BLaER1 treated with 17β-estradiol and CSF1 and Interleukin-3, amounts not matched to agents 10 nM and 100 nM (cell line): ENCODE measurements around the gene C2.
"Not testable (repeated sequence)": the region's sequence is repeated elsewhere in the genome, so short reads cannot be mapped to it uniquely, and the experiment has no call there.

Experiments used
- H3K27ac ChIP-seq, 11 experiments: shearing (Covaris generic); formaldehyde crosslinking; 2 replicates each; pipeline ENCODE4 v1.8.1; 2022
- H3K27me3 ChIP-seq, 11 experiments: shearing (Covaris generic); formaldehyde crosslinking; 2 replicates each; pipeline ENCODE4 v1.8.1; 2022
- H3K36me3 ChIP-seq, 11 experiments: shearing (Covaris generic); formaldehyde crosslinking; 2 replicates each; pipeline ENCODE4 v1.8.1; 2022
- H3K4me1 ChIP-seq, 10 experiments: shearing (Covaris generic); formaldehyde crosslinking; 2 replicates each; pipeline ENCODE4 v1.8.1; 2022
- H3K4me2 ChIP-seq, 11 experiments: shearing (Covaris generic); formaldehyde crosslinking; 2 replicates each; pipeline ENCODE4 v1.8.1; 2022
- H3K4me3 ChIP-seq, 10 experiments: shearing (Covaris generic); formaldehyde crosslinking; 2 replicates each; pipeline ENCODE4 v1.8.1; 2022
- H3K9ac ChIP-seq, 11 experiments: shearing (Covaris generic); formaldehyde crosslinking; 2 replicates each; pipeline ENCODE4 v1.8.1; 2022
- H3K9me3 ChIP-seq, 11 experiments: shearing (Covaris generic); formaldehyde crosslinking; replicated peaks in 1 of 11; 2 replicates each; pipeline ENCODE4 v1.8.1; 2022
- H4K20me1 ChIP-seq, 11 experiments: shearing (Covaris generic); formaldehyde crosslinking; 2 replicates each; pipeline ENCODE4 v1.8.1; 2022
- Cebpa-rat ChIP-seq, 11 experiments: shearing (Covaris generic); IDR thresholded peaks; 2 replicates each; pipeline ENCODE4 v1.8.1; 2022

C2 gene

DNA sequence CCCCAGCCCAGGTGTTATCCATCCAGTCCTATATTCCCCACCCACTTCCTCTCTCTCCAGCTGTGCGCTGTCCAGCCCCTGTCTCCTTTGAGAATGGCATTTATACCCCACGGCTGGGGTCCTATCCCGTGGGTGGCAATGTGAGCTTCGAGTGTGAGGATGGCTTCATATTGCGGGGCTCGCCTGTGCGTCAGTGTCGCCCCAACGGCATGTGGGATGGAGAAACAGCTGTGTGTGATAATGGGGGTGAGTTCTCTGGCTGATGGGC, 1.1 kb downstream of the C2 start:
- no peak for TF ChIP-seq Cebpa-rat (IDR thresholded peaks at IDR 0.05)
- H3K9ac ChIP-seq: no peak overlapping the region
- H3K27ac ChIP-seq: no peak overlapping the region
- peaks cover 0 to 21% (median 3%) of the 10 kb centered on the region in 10 experiments; a peak in 9 of 20 replicates for H3K4me1 ChIP-seq
- no peak overlapping the region for H3K4me2 ChIP-seq
- no peaks in the 10 kb centered on the region for H4K20me1 ChIP-seq
- peaks cover 0 to 5% (median 0%) of the 10 kb centered on the region in 11 experiments; a peak in 3 of 22 replicates for H3K9me3 ChIP-seq
- H3K27me3 ChIP-seq: no peaks in the 10 kb centered on the region
- no peak overlapping the region for H3K4me3 ChIP-seq
- no peaks in the 10 kb centered on the region for H3K36me3 ChIP-seq

DNA sequence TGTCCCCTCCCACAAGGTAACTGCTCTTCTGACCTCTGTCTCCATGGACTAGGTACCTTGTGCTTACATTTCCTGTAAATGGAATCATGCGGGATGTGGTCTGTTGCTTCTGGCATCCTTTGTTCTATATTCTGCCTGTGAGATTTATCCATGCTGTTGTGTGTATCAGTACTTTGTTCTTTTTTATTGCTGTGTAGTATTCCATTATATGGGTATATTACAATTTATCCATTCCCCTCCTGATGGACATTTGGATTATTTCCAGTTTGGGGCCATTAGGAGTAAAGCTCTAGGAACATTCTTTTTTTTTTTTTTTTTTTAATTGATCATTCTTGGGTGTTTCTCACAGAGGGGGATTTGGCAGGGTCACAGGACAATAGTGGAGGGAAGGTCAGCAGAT, 3.4 kb downstream of the C2 start:
- Histone ChIP-seq H3K4me2 (no peak overlapping the region), H3K4me1 (peaks cover 0 to 23% (median 8%) of the 10 kb centered on the region in 10 experiments; a peak in 11 of 20 replicates), H3K27ac (no peak overlapping the region), H4K20me1 (no peaks in the 10 kb centered on the region), H3K4me3 (no peak overlapping the region), H3K36me3 (no peaks in the 10 kb centered on the region), H3K27me3 (no peaks in the 10 kb centered on the region), H3K9me3 (peaks cover 0 to 4% (median 0%) of the 10 kb centered on the region in 11 experiments; a peak in 3 of 22 replicates), H3K9ac (no peak overlapping the region)
- TF ChIP-seq Cebpa-rat (IDR thresholded peaks at IDR 0.05): no peak

DNA sequence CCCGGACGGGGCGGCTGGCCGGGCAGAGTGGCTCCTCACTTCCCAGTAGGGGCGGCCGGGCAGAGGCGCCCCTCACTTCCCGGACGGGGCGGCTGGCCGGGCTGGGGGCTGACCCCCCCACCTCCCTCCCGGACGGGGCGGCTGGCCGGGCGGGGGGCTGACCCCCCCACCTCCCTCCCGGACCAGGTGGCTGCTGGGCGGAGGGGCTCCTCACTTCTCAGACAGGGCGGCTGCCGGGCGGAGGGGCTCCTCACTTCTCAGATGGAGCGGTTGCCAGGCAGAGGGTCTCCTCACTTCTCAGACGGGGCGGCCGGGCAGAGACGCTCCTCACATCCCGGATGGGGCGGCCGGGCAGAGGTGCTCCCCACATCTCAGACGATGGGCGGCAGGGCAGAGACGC, 4.6 kb downstream of the C2 start:
- H3K36me3 ChIP-seq, H3K27ac ChIP-seq, H3K27me3 ChIP-seq, H3K4me3 ChIP-seq, H4K20me1 ChIP-seq, H3K9me3 ChIP-seq, H3K9ac ChIP-seq, H3K4me2 ChIP-seq: not testable (repeated sequence)
- peaks cover 0 to 23% (median 10%) of the 10 kb centered on the region in 10 experiments; a peak in 11 of 20 replicates for H3K4me1 ChIP-seq

DNA sequence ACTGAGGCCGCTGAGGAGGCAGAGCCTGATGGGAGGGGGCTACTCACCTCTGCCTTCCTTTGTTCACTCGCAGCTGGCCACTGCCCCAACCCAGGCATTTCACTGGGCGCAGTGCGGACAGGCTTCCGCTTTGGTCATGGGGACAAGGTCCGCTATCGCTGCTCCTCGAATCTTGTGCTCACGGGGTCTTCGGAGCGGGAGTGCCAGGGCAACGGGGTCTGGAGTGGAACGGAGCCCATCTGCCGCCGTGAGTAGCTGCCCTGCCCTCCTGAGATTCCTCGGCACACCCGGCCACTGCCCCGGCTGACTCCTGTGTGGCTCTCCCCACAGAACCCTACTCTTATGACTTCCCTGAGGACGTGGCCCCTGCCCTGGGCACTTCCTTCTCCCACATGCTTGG, 6.0 kb downstream of the C2 start:
- Histone ChIP-seq H3K9ac (no peak overlapping the region), H3K27me3 (no peaks in the 10 kb centered on the region), H3K4me3 (no peak overlapping the region), H4K20me1 (no peaks in the 10 kb centered on the region), H3K36me3 (no peaks in the 10 kb centered on the region), H3K27ac (no peak overlapping the region), H3K9me3 (no peaks in the 10 kb centered on the region), H3K4me1 (peaks cover 0 to 22% (median 10%) of the 10 kb centered on the region in 10 experiments; a peak in 9 of 20 replicates), H3K4me2 (no peak overlapping the region)
- no peak for TF ChIP-seq Cebpa-rat (IDR thresholded peaks at IDR 0.05)

DNA sequence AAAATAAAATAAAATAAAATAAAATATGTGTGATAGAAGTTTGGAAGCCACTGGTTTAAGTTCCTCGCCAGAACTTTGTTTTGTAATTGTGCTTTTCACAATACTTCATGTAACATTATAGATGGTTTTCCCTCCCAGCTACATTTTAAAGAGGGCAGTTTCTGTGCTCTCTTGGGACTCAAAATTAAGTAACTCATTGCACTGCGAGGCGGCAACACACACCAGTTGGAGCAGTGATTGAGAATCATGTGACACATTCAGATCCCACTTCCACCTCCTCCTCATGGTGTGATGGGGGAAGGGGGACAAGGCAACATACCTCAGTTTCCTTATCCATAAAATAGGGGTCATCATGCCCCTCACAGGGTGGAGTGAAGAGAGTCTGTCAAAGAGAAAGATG, 7.5 kb downstream of the C2 start:
- Histone ChIP-seq H3K4me1 (peaks cover 7 to 22% (median 10%) of the 10 kb centered on the region in 10 experiments; a peak in 17 of 20 replicates), H3K36me3 (no peaks in the 10 kb centered on the region), H3K4me2 (peak overlapping the region in 5 of 11 experiments; percentile 13 to 32 (median 20); a peak in 2 of 22 replicates), H3K27me3 (no peaks in the 10 kb centered on the region), H4K20me1 (no peaks in the 10 kb centered on the region), H3K9ac (no peak overlapping the region), H3K9me3 (no peaks in the 10 kb centered on the region), H3K27ac (no peak overlapping the region), H3K4me3 (no peak overlapping the region)
- TF ChIP-seq Cebpa-rat (IDR thresholded peaks at IDR 0.05): no peak

DNA sequence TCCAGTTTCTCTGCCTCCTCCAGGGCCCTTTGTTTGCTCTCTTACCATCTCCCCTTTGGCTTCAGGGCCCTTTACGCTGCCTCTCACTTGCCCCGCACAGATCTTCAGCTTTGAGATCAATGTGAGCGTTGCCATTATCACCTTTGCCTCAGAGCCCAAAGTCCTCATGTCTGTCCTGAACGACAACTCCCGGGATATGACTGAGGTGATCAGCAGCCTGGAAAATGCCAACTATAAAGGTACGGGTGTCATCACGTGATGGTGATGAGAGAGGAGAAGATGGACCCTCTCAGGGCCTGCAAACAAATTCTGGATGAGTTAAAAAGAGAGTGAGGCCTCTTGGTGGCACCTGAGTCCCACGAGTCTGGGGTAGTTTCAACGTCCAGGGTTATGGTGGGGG, 8.3 kb downstream of the C2 start:
- no peak overlapping the region for H3K9ac ChIP-seq
- H3K27me3 ChIP-seq: no peaks in the 10 kb centered on the region
- H3K4me3 ChIP-seq: no peak overlapping the region
- TF ChIP-seq Cebpa-rat (IDR thresholded peaks at IDR 0.05): no peak
- H4K20me1 ChIP-seq: no peaks in the 10 kb centered on the region
- H3K4me2 ChIP-seq: peak overlapping the region in 1 of 11 experiments; percentile 32; a peak in 2 of 22 replicates
- peaks cover 7 to 26% (median 17%) of the 10 kb centered on the region in 10 experiments; a peak in 17 of 20 replicates for H3K4me1 ChIP-seq
- H3K36me3 ChIP-seq: no peaks in the 10 kb centered on the region
- H3K9me3 ChIP-seq: no peaks in the 10 kb centered on the region
- H3K27ac ChIP-seq: no peak overlapping the region

DNA sequence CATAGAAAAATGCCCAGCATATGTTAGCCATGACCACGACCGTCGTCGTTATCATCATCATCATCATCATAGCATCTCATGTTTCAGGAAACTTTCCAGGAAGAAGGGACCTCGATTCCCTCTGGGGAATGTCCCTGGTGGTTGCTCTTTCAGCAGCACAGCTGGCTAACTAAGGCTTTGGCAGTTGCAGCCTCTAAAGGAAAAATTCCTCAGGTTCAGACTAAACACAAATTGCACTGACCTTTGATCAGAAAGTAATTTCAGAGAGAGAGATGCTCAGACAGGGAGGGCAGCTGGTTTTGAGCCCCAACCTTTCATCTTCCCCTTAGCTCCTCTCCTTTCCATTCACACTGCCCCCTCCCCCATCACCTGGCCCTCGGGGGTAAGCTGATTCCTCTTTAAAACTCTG, 12.7 kb downstream of the C2 start:
- Histone ChIP-seq H3K4me1 (peaks cover 4 to 32% (median 22%) of the 10 kb centered on the region in 10 experiments), H4K20me1 (no peaks in the 10 kb centered on the region), H3K27me3 (no peaks in the 10 kb centered on the region), H3K27ac (no peak overlapping the region; a peak in 1 of 22 replicates), H3K4me2 (peak overlapping the region in 8 of 11 experiments; percentile 31 to 76 (median 61); a peak in 16 of 22 replicates), H3K9ac (peak overlapping the region in 3 of 11 experiments; percentile 1 to 29 (median 2); a peak in 5 of 22 replicates), H3K4me3 (no peak overlapping the region), H3K36me3 (no peaks in the 10 kb centered on the region), H3K9me3 (no peaks in the 10 kb centered on the region)
- TF ChIP-seq Cebpa-rat (IDR thresholded peaks at IDR 0.05): no peak

DNA sequence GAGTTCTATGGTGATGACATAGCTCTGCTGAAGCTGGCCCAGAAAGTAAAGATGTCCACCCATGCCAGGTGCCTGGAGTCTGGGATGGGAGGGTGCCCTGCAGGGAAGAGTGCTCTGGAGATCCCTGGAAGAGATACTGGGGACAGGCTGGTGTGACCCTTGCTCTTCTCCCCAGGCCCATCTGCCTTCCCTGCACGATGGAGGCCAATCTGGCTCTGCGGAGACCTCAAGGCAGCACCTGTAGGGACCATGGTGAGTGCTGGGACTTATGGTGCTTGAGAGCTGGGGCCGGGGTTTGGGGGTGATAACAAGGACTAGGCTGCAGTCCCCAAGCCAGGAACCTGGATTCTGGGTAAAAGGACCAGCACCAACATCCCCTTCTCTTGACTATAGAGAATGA, 16.2 kb downstream of the C2 start:
- Histone ChIP-seq H3K4me1 (peaks cover 14 to 34% (median 22%) of the 10 kb centered on the region in 10 experiments), H4K20me1 (no peaks in the 10 kb centered on the region), H3K9me3 (no peaks in the 10 kb centered on the region), H3K27me3 (no peaks in the 10 kb centered on the region), H3K4me2 (no peak overlapping the region), H3K4me3 (no peak overlapping the region), H3K36me3 (no peaks in the 10 kb centered on the region), H3K9ac (no peak overlapping the region), H3K27ac (no peak overlapping the region)
- no peak for TF ChIP-seq Cebpa-rat (IDR thresholded peaks at IDR 0.05)

DNA sequence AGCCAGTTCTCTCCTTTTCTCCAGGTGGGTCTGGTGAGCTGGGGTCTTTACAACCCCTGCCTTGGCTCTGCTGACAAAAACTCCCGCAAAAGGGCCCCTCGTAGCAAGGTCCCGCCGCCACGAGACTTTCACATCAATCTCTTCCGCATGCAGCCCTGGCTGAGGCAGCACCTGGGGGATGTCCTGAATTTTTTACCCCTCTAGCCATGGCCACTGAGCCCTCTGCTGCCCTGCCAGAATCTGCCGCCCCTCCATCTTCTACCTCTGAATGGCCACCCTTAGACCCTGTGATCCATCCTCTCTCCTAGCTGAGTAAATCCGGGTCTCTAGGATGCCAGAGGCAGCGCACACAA, 17.6 kb downstream of the C2 start:
- H3K27ac ChIP-seq: no peak overlapping the region
- H3K4me3 ChIP-seq: no peak overlapping the region

More for the DNA sequence above, 17.6 kb downstream of the C2 start:
- no peaks in the 10 kb centered on the region for H3K9me3 ChIP-seq
- no peaks in the 10 kb centered on the region for H3K27me3 ChIP-seq
- no peak for TF ChIP-seq Cebpa-rat (IDR thresholded peaks at IDR 0.05)
- peak overlapping the region in 7 of 11 experiments; percentile 0 to 82 (median 56); a peak in 9 of 22 replicates for H3K4me2 ChIP-seq
- H3K36me3 ChIP-seq: peaks cover 0 to 5% (median 2%) of the 10 kb centered on the region in 11 experiments; a peak in 6 of 22 replicates
- no peaks in the 10 kb centered on the region for H4K20me1 ChIP-seq
- H3K4me1 ChIP-seq: peaks cover 7 to 37% (median 20%) of the 10 kb centered on the region in 10 experiments
- peak overlapping the region in 1 of 11 experiments; percentile 12; a peak in 1 of 22 replicates for H3K9ac ChIP-seq
